H1 (cell line): Measurements from ENCODE around the gene NFIA.

Experiments used
- BRCA1 ChIP-seq: IDR thresholded peaks from 2 replicates; pipeline ENCODE4 v1.6.1; 2012; ENCODE audit warnings: low read depth, low read length, improper control_type of control experiment
- EP300 ChIP-seq, 2 experiments: IDR thresholded peaks; 1 replicate in 1 of 2; 2 replicates in 1 of 2; pipeline ENCODE4 v1.6.1; 2011 to 2012; ENCODE audit warnings: low read depth in 2 of 2, low read length in 2 of 2, mild to moderate bottlenecking in 2 of 2, borderline replicate concordance in 1 of 2, inconsistent platforms in 1 of 2, moderate library complexity in 1 of 2
- POLR2A ChIP-seq, 2 experiments: IDR thresholded peaks; 1 replicate in 1 of 2; 2 replicates in 1 of 2; pipeline ENCODE4 v1.6.1; 2011; ENCODE audit warnings: low read depth in 2 of 2, low read length in 2 of 2, mild to moderate bottlenecking in 2 of 2; ENCODE audit errors: control extremely low read depth in 1 of 2
- POLR2AphosphoS5 ChIP-seq: IDR thresholded peaks from 2 replicates; pipeline ENCODE4 v1.6.1; 2011; ENCODE audit warnings: low read depth, low read length
- SRF ChIP-seq: IDR thresholded peaks from 2 replicates; pipeline ENCODE4 v1.6.1; 2011; ENCODE audit warnings: mild to moderate bottlenecking, low read depth, low read length, moderate library complexity
- YY1 ChIP-seq: IDR thresholded peaks from 2 replicates; pipeline ENCODE4 v1.6.1; 2011; ENCODE audit warnings: low read depth, mild to moderate bottlenecking, low read length
- TF ChIP-seq, protein P1 (sequence below), 3 experiments: IDR thresholded peaks; 1 replicate in 2 of 3; 2 replicates in 1 of 3; pipeline versions ENCODE4 v1.5.1 to v1.6.1; 2011; ENCODE audit warnings: low read length in 3 of 3, mild to moderate bottlenecking in 3 of 3, inconsistent platforms in 2 of 3, low read depth in 1 of 3, moderate library complexity in 1 of 3; ENCODE audit not compliant: insufficient read depth in 1 of 3; ENCODE audit errors: control extremely low read depth in 1 of 3
- TF ChIP-seq, protein P2 (sequence below): IDR thresholded peaks from 2 replicates; pipeline ENCODE4 v1.6.1; 2012; ENCODE audit warnings: inconsistent platforms

DNA sequence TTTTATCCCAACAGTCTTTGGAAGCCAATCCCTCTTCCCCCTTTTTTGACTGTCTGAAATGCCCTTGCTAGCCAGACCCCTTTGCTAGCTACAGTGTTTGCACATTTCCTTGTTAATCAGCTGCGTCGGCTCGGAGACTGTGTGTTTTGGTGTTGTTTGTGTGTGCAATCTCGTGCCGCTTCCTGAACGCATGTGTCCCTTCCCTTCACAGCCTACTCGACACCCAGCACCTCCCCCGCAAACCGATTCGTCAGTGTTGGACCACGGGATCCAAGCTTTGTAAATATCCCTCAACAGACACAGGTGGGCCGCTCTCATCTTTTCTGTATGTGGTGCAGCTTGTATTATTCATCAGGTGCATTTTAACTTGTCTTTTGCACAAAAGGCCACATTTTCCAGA lies 343.9 kb downstream of the NFIA start:
- TF ChIP-seq EP300 (IDR thresholded peaks at IDR 0.05; ENCODE audit: borderline replicate concordance in 1 of 2, low read depth in 2 of 2, low read length in 2 of 2): no peak
- TF ChIP-seq POLR2A (IDR thresholded peaks at IDR 0.05; ENCODE audit: control extremely low read depth in 1 of 2, low read depth in 2 of 2, low read length in 2 of 2): no peak
- no peak for TF ChIP-seq SRF
- TF ChIP-seq, protein P1, sequence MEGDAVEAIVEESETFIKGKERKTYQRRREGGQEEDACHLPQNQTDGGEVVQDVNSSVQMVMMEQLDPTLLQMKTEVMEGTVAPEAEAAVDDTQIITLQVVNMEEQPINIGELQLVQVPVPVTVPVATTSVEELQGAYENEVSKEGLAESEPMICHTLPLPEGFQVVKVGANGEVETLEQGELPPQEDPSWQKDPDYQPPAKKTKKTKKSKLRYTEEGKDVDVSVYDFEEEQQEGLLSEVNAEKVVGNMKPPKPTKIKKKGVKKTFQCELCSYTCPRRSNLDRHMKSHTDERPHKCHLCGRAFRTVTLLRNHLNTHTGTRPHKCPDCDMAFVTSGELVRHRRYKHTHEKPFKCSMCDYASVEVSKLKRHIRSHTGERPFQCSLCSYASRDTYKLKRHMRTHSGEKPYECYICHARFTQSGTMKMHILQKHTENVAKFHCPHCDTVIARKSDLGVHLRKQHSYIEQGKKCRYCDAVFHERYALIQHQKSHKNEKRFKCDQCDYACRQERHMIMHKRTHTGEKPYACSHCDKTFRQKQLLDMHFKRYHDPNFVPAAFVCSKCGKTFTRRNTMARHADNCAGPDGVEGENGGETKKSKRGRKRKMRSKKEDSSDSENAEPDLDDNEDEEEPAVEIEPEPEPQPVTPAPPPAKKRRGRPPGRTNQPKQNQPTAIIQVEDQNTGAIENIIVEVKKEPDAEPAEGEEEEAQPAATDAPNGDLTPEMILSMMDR (IDR thresholded peaks at IDR 0.05; ENCODE audit: control extremely low read depth in 1 of 3, insufficient read depth in 1 of 3, low read depth in 1 of 3, low read length in 3 of 3): no peak
- TF ChIP-seq, protein P2, sequence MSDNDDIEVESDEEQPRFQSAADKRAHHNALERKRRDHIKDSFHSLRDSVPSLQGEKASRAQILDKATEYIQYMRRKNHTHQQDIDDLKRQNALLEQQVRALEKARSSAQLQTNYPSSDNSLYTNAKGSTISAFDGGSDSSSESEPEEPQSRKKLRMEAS: no peak
- TF ChIP-seq BRCA1: no peak
- no peak for TF ChIP-seq POLR2AphosphoS5
- no peak for TF ChIP-seq YY1
